Measurements from ENCODE around the gene FNDC11.

FNDC11 gene

GRCh38 chr20:63518946-63519667 is 34.9 kb upstream of the FNDC11 start:
- peaks cover 4% of the 10 kb centered on the region for H3K27me3 ChIP-seq (ENCODE audit: control insufficient read depth, insufficient read depth, low read length)
- H3K4me2 ChIP-seq (ENCODE audit: low read length) = peak overlapping the region; percentile 75
- H3K9ac ChIP-seq (ENCODE audit: low read depth, low read length) = peak overlapping the region; percentile 98

DNA sequence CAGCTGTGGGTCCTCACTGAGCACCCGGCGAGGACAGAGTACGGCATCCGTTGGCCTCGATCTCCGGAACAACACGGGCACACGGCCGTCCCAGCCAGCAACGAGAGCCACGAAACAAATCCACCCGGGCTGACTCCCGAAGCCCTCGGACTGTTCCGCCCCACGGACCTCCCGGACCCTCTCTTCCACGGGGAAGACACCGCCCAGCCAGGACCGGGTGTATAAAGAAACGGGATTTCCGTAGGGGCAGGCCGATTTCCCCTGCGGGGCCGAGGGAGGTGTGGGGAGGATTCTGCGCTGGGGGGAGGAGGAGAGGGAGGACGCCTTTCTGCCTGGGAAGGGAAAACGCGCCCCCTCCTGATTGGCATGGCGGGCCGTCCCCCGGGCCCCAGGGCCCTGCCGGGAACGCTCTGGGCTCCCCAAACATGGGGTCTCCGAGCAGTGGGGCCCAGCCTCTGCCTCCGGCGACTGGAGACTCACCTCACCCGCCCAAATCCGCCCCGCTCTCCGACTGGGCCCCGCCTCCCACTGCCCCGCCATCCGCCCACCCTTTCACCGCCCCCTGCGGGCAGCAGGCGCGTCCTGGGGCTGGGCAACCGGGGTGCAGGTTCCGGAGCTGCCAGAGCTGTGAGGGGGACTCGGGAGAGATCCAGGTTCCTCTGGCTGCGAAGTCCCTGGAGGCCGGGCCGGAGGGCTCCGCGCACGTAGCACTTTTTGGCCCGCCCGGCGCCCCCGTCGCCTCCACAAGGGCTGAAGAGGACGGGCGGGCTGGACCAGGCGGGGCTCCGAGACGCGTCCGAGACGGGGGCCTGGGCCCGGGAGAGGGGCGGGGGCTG is 34.1 kb upstream of the FNDC11 start:
- Histone ChIP-seq H3K27me3 (ENCODE audit: control insufficient read depth, insufficient read depth, low read length) (no peaks in the 10 kb centered on the region), H3K4me1 (ENCODE audit: control insufficient read depth, insufficient read depth, low read length) (peaks cover 13% of the 10 kb centered on the region), H3K9me3 (replicated peaks; ENCODE audit: low read length) (no peaks in the 10 kb centered on the region), H3K9ac (ENCODE audit: low read depth, low read length) (peak overlapping the region; percentile 98), H3K4me3 (ENCODE audit: low read length) (peak overlapping the region; percentile 91), H3K36me3 (ENCODE audit: insufficient read depth, low read length) (peaks cover 26% of the 10 kb centered on the region), H3K4me2 (ENCODE audit: low read length) (peak overlapping the region; percentile 75)

More at GRCh38 chr20:63518946-63519667, 34.9 kb upstream of the FNDC11 start:
- Histone ChIP-seq H3K4me1 (ENCODE audit: control insufficient read depth, insufficient read depth, low read length) (peaks cover 13% of the 10 kb centered on the region), H3K9me3 (replicated peaks; ENCODE audit: low read length) (no peaks in the 10 kb centered on the region), H3K36me3 (ENCODE audit: insufficient read depth, low read length) (peaks cover 26% of the 10 kb centered on the region), H3K4me3 (ENCODE audit: low read length) (peak overlapping the region; percentile 91)

- H3K4me3 ChIP-seq (ENCODE audit: low read length) = peak within 1 kb of the TSS; percentile 91
- H3K27me3 ChIP-seq (ENCODE audit: control insufficient read depth, insufficient read depth, low read length) = no peaks in the 10 kb centered on the region
- H3K4me1 ChIP-seq (ENCODE audit: control insufficient read depth, insufficient read depth, low read length) = peaks cover 13% of the 10 kb centered on the region
- peaks cover 26% of the 10 kb centered on the region for H3K36me3 ChIP-seq (ENCODE audit: insufficient read depth, low read length)
- no peaks in the 10 kb centered on the region for H3K9me3 ChIP-seq (replicated peaks; ENCODE audit: low read length)
- peak within 1 kb of the TSS; percentile 98 for H3K4me2 ChIP-seq (ENCODE audit: low read length)
- H3K9ac ChIP-seq (ENCODE audit: low read depth, low read length) = peak within 1 kb of the TSS; percentile 98
Measured at GRCh38 chr20:63520504-63520933, 33.4 kb upstream of the FNDC11 start, which contains the start of gene PPDPF. Gene PPDPF, plus strand, starts transcription at chr20:63520765. Its CDS starts 544 bp downstream, at chr20:63521309.

GRCh38 chr20:63520934-63521601 is 32.9 kb upstream of the FNDC11 start:
- Histone ChIP-seq H3K4me2 (ENCODE audit: low read length) (peak overlapping the region; percentile 98), H3K4me3 (ENCODE audit: low read length) (peak overlapping the region; percentile 91), H3K36me3 (ENCODE audit: insufficient read depth, low read length) (peaks cover 26% of the 10 kb centered on the region), H3K9ac (ENCODE audit: low read depth, low read length) (peak overlapping the region; percentile 98), H3K27me3 (ENCODE audit: control insufficient read depth, insufficient read depth, low read length) (no peaks in the 10 kb centered on the region), H3K9me3 (replicated peaks; ENCODE audit: low read length) (no peaks in the 10 kb centered on the region), H3K4me1 (ENCODE audit: control insufficient read depth, insufficient read depth, low read length) (peaks cover 13% of the 10 kb centered on the region)

GRCh38 chr20:63521602-63522001 is 32.4 kb upstream of the FNDC11 start:
- Histone ChIP-seq H3K36me3 (ENCODE audit: insufficient read depth, low read length) (peaks cover 26% of the 10 kb centered on the region), H3K4me1 (ENCODE audit: control insufficient read depth, insufficient read depth, low read length) (peaks cover 13% of the 10 kb centered on the region), H3K4me3 (ENCODE audit: low read length) (peak overlapping the region; percentile 91), H3K9ac (ENCODE audit: low read depth, low read length) (peak overlapping the region; percentile 98), H3K27me3 (ENCODE audit: control insufficient read depth, insufficient read depth, low read length) (no peaks in the 10 kb centered on the region), H3K9me3 (replicated peaks; ENCODE audit: low read length) (no peaks in the 10 kb centered on the region), H3K4me2 (ENCODE audit: low read length) (peak overlapping the region; percentile 98)

DNA sequence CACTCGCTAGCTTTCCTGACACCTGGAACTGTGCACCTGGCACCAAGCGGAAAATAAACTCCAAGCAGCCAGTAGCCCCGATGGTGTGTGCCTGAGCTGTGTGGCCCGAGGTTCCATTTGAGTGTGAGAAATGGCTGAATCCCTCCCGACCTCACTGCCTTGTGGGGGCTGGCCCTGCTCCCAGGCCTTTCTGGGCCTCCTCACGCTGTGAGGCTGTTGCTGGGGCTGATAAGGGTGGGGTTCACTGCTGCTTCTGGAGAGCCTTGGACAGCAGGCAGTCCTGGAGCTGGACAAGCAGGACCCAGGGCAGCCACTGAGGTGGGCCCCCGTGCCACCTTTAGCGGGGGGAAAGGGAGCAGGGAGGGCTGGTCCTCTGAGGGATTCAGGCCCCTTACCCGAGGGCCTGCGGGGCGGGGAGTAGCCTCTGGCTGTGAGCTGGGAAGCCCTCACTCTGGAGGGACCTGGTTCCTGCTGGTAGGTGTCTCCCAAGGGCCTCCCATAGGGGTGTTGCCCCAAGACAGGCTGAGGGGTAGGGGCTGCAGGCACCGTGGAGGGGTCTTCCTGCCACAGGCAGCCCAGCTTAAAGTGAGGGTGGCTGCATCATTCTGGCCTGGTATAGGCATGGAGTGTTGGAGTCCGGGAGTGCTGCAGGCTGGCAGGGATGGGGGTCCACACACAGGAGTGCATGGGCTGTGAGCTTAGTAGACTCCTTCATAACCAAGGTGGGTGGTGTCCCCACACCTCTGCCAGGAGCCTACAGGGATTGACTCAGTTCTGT is 31.7 kb upstream of the FNDC11 start:
- H3K9me3 ChIP-seq (replicated peaks; ENCODE audit: low read length) = no peaks in the 10 kb centered on the region
- peak overlapping the region; percentile 50 for H3K9ac ChIP-seq (ENCODE audit: low read depth, low read length)
- no peaks in the 10 kb centered on the region for H3K27me3 ChIP-seq (ENCODE audit: control insufficient read depth, insufficient read depth, low read length)
- H3K36me3 ChIP-seq (ENCODE audit: insufficient read depth, low read length) = peaks cover 26% of the 10 kb centered on the region
- peaks cover 13% of the 10 kb centered on the region for H3K4me1 ChIP-seq (ENCODE audit: control insufficient read depth, insufficient read depth, low read length)
- H3K4me3 ChIP-seq (ENCODE audit: low read length) = peak overlapping the region; percentile 66
- peak overlapping the region; percentile 98 for H3K4me2 ChIP-seq (ENCODE audit: low read length)

DNA sequence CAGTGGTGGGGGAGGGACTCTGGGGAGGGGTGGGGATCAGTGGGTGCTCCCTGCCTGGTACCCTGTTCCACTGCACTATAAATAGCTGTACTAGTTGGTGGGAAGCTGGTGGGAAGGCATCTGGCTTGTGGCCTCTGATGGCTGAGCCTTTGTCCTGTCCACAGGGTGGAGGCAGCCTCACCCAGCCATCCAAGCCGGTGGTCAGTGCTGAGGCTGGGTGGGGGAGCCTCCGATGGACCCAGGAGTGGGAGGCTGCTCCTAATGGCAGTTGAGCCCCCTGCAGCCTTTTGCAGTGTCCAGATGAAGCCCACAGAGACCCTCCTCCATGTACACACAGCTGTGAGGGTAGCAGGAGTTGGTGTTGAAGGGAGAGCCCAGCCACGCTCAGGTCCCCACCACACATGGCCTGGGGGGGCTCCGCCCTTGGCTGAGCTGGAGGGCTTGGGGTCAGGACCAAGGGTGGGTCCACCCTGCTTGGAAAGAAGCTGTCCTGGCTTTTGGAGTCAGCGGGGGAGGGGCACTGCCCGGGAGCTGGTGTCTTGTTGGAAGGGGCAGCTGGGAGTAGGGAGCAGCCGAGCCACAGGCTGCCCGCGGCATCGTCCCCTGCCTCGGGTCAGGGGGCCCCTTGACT is 30.9 kb upstream of the FNDC11 start:
- H3K4me1 ChIP-seq (ENCODE audit: control insufficient read depth, insufficient read depth, low read length) = peaks cover 13% of the 10 kb centered on the region
- no peak overlapping the region for H3K9ac ChIP-seq (ENCODE audit: low read depth, low read length)
- no peak overlapping the region for H3K4me3 ChIP-seq (ENCODE audit: low read length)
- no peaks in the 10 kb centered on the region for H3K9me3 ChIP-seq (replicated peaks; ENCODE audit: low read length)
- H3K36me3 ChIP-seq (ENCODE audit: insufficient read depth, low read length) = peaks cover 26% of the 10 kb centered on the region
- no peaks in the 10 kb centered on the region for H3K27me3 ChIP-seq (ENCODE audit: control insufficient read depth, insufficient read depth, low read length)
- no peak overlapping the region for H3K4me2 ChIP-seq (ENCODE audit: low read length)

GRCh38 chr20:63525185-63525584 is 28.8 kb upstream of the FNDC11 start:
- Histone ChIP-seq H3K27me3 (ENCODE audit: control insufficient read depth, insufficient read depth, low read length) (no peaks in the 10 kb centered on the region), H3K36me3 (ENCODE audit: insufficient read depth, low read length) (peaks cover 26% of the 10 kb centered on the region), H3K4me1 (ENCODE audit: control insufficient read depth, insufficient read depth, low read length) (peaks cover 8% of the 10 kb centered on the region), H3K9me3 (replicated peaks; ENCODE audit: low read length) (no peaks in the 10 kb centered on the region), H3K4me3 (ENCODE audit: low read length) (no peak overlapping the region), H3K9ac (ENCODE audit: low read depth, low read length) (no peak overlapping the region), H3K4me2 (ENCODE audit: low read length) (no peak overlapping the region)

DNA sequence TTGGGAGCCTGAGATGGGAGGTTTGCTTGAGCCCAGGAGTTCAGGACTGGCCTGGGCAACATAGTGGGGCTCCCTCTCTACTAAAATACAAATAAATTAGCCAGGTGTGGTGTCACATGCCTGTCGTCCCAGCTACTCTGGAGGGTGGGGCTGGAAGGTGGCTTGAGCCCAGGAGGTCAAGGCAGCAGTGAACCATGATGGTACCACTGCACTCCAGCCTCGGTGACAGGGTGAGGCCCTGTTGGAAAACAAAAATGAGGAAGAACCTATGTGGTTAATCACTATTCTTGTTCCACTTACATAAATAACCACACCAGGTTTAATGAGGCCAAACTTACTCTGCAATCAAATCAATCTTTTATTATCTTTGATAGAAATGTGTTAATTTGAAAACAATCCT is 28.0 kb upstream of the FNDC11 start:
- Histone ChIP-seq H3K4me1 (ENCODE audit: control insufficient read depth, insufficient read depth, low read length) (peaks cover 8% of the 10 kb centered on the region), H3K9me3 (replicated peaks; ENCODE audit: low read length) (no peaks in the 10 kb centered on the region), H3K9ac (ENCODE audit: low read depth, low read length) (no peak overlapping the region), H3K4me2 (ENCODE audit: low read length) (no peak overlapping the region), H3K4me3 (ENCODE audit: low read length) (no peak overlapping the region), H3K36me3 (ENCODE audit: insufficient read depth, low read length) (peaks cover 26% of the 10 kb centered on the region), H3K27me3 (ENCODE audit: control insufficient read depth, insufficient read depth, low read length) (no peaks in the 10 kb centered on the region)

GRCh38 chr20:63527184-63527583 is 26.8 kb upstream of the FNDC11 start:
- peaks cover 15% of the 10 kb centered on the region for H3K36me3 ChIP-seq (ENCODE audit: insufficient read depth, low read length)
- H3K27me3 ChIP-seq (ENCODE audit: control insufficient read depth, insufficient read depth, low read length) = peaks cover 5% of the 10 kb centered on the region
- H3K9me3 ChIP-seq (replicated peaks; ENCODE audit: low read length) = no peaks in the 10 kb centered on the region
- no peak overlapping the region for H3K4me2 ChIP-seq (ENCODE audit: low read length)
- H3K4me1 ChIP-seq (ENCODE audit: control insufficient read depth, insufficient read depth, low read length) = peaks cover 5% of the 10 kb centered on the region
- no peak overlapping the region for H3K9ac ChIP-seq (ENCODE audit: low read depth, low read length)
- no peak overlapping the region for H3K4me3 ChIP-seq (ENCODE audit: low read length)
